ENCODE measurements around the gene TCF15. TPM values are rescaled to one million over a fixed set of nuclear protein-coding genes. Genes with fewer than 3 reads are reported as not detected.

The TCF15 gene
- total and polyA plus RNA-seq, 2 of the 13 experiments (the other 11 are each of a cell fraction or from before 2014, with no cell fraction given): not detected

DNA sequence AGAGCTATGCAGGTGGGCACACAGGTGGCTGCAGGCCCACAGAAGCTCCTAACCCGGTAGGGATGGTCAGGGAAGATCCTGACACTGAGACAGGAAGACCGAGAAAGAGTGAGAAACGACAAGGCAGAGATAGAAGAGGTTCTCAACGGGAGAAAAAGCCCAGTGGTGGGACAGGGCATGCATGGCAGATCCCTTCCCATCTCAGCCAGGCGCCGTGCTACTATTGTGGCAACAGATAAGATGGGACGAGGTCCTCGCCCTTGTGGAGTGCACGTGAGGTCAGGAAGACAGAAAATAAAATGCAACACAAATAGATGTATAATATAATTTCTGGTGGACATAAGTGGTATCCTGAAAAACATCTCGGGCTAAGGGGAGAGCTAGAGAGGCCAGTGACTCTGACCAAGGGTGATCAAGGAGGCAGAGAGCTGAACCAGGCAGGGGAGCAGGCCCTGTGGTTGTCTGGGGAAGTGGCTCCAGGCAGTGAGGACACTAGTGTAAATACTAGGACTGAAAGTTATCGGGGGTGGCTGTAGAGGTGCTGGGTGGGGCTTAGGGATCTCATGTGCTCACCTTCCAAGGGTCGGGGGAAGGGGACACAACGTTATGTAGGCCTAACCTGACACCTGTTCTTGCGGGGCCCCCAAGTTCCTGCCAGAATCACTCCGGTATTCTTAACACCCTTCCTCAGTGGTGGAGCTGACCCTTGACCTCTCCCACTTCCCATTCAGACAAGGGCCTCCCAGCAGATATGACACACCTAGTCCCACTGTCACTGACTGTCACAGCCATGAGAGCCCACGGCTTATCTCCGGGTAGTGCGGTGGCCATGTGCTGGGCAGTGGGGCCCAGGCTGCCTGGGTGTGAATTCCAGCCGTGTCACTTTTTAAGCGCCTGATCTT is 41.9 kb upstream of the TCF15 start (continued):
- TF ChIP-seq, protein P1, sequence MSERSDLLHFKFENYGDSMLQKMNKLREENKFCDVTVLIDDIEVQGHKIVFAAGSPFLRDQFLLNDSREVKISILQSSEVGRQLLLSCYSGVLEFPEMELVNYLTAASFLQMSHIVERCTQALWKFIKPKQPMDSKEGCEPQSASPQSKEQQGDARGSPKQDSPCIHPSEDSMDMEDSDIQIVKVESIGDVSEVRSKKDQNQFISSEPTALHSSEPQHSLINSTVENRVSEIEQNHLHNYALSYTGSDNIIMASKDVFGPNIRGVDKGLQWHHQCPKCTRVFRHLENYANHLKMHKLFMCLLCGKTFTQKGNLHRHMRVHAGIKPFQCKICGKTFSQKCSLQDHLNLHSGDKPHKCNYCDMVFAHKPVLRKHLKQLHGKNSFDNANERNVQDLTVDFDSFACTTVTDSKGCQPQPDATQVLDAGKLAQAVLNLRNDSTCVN (CRISPR knock-in tag; IDR thresholded peaks at IDR 0.05; ENCODE audit: borderline replicate concordance): peak; percentile 18; the same call in 1 of the 2 replicates
- TF ChIP-seq, protein P2, sequence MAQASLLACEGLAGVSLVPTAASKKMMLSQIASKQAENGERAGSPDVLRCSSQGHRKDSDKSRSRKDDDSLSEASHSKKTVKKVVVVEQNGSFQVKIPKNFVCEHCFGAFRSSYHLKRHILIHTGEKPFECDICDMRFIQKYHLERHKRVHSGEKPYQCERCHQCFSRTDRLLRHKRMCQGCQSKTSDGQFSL (CRISPR knock-in tag; IDR thresholded peaks at IDR 0.05): 0 out of 2 replicates have a peak, but pooled peaks have one; percentile 53
- TF ChIP-seq IKZF1 (IDR thresholded peaks at IDR 0.05) (no peak), FOSL1 (CRISPR knock-in tag; IDR thresholded peaks at IDR 0.05; ENCODE audit: borderline replicate concordance) (0 out of 2 replicates have a peak, but pooled peaks have one; percentile 34), ZNF256 (CRISPR knock-in tag; conservative IDR thresholded peaks at IDR 0.05) (no peak), ZNF777 (CRISPR knock-in tag; IDR thresholded peaks at IDR 0.05) (no peak), ZNF737 (CRISPR knock-in tag; IDR thresholded peaks at IDR 0.05; ENCODE audit: borderline replicate concordance) (peak; percentile 71), ZNF614 (CRISPR knock-in tag; IDR thresholded peaks at IDR 0.05; ENCODE audit: borderline replicate concordance) (0 out of 2 replicates have a peak, but pooled peaks have one; percentile 16), SOX13 (IDR thresholded peaks at IDR 0.05) (no peak), SOX13 (CRISPR knock-in tag; conservative IDR thresholded peaks at IDR 0.05 in 1 of 2, IDR thresholded peaks at IDR 0.05 in 1 of 2) (0 out of 4 replicates have a peak, but pooled peaks of 1 of the 2 experiments have one; percentile 11), MAFK (conservative IDR thresholded peaks at IDR 0.05 in 1 of 2, IDR thresholded peaks at IDR 0.05 in 1 of 2; ENCODE audit: low read length in 2 of 2) (no peak), ZNF570 (CRISPR knock-in tag; IDR thresholded peaks at IDR 0.05; ENCODE audit: borderline replicate concordance) (0 out of 2 replicates have a peak, but pooled peaks have one; percentile 45), ARHGAP35 (CRISPR knock-in tag; IDR thresholded peaks at IDR 0.05; ENCODE audit: borderline replicate concordance) (peak; percentile 19; the same call in 1 of the 2 replicates), MED13 (CRISPR knock-in tag; IDR thresholded peaks at IDR 0.05) (0 out of 2 replicates have a peak, but pooled peaks have one; percentile 44), HMGA1 (CRISPR knock-in tag; conservative IDR thresholded peaks at IDR 0.05) (no peak), POGZ (CRISPR knock-in tag; IDR thresholded peaks at IDR 0.05) (no peak), HNRNPL (IDR thresholded peaks at IDR 0.05; ENCODE audit: low read depth, low read length) (no peak), ZBTB42 (CRISPR knock-in tag; IDR thresholded peaks at IDR 0.05) (0 out of 2 replicates have a peak, but pooled peaks have one; percentile 40), MXD4 (CRISPR knock-in tag; IDR thresholded peaks at IDR 0.05) (0 out of 2 replicates have a peak, but pooled peaks have one; percentile 23), JUN (CRISPR knock-in tag; IDR thresholded peaks at IDR 0.05) (0 out of 2 replicates have a peak, but pooled peaks have one; percentile 17), TARDBP (CRISPR knock-in tag; IDR thresholded peaks at IDR 0.05) (no peak), FOXM1 (CRISPR knock-in tag; IDR thresholded peaks at IDR 0.05) (no peak)
- TF ChIP-seq, protein P3, sequence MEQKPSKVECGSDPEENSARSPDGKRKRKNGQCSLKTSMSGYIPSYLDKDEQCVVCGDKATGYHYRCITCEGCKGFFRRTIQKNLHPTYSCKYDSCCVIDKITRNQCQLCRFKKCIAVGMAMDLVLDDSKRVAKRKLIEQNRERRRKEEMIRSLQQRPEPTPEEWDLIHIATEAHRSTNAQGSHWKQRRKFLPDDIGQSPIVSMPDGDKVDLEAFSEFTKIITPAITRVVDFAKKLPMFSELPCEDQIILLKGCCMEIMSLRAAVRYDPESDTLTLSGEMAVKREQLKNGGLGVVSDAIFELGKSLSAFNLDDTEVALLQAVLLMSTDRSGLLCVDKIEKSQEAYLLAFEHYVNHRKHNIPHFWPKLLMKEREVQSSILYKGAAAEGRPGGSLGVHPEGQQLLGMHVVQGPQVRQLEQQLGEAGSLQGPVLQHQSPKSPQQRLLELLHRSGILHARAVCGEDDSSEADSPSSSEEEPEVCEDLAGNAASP (CRISPR knock-in tag; IDR thresholded peaks at IDR 0.05; ENCODE audit: borderline replicate concordance): no peak; the same call in 1 of the 2 replicates
- TF ChIP-seq, protein P4, sequence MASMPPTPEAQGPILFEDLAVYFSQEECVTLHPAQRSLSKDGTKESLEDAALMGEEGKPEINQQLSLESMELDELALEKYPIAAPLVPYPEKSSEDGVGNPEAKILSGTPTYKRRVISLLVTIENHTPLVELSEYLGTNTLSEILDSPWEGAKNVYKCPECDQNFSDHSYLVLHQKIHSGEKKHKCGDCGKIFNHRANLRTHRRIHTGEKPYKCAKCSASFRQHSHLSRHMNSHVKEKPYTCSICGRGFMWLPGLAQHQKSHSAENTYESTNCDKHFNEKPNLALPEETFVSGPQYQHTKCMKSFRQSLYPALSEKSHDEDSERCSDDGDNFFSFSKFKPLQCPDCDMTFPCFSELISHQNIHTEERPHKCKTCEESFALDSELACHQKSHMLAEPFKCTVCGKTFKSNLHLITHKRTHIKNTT (CRISPR knock-in tag; IDR thresholded peaks at IDR 0.05): no peak
- TF ChIP-seq, protein P5, sequence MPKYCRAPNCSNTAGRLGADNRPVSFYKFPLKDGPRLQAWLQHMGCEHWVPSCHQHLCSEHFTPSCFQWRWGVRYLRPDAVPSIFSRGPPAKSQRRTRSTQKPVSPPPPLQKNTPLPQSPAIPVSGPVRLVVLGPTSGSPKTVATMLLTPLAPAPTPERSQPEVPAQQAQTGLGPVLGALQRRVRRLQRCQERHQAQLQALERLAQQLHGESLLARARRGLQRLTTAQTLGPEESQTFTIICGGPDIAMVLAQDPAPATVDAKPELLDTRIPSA (CRISPR knock-in tag; IDR thresholded peaks at IDR 0.05; ENCODE audit: borderline replicate concordance): no peak

All from HepG2 (cell line).